Renal cortical epithelial cell (primary cell): Measurements from ENCODE around the gene FASN. TPM values are rescaled to one million over a fixed set of nuclear protein-coding genes. Genes with fewer than 3 reads are reported as not detected.

Experiments
- DNase-seq: peaks from one replicate; pipeline ENCODE4 v3.0.0-alpha.2; 2011; ENCODE audit warnings: low read depth
- total RNA-seq: library from RNA; depleted of rRNA; stranded (reverse); fragments of >200 nt; gene quantifications from 2 replicates; pipeline ENCODE4 v1.2.3, GENCODE V29; 2014

Gene FASN
- total RNA-seq, 1 donor from 2014 or later, result 103 TPM

- no peak for DNase-seq
Measured at GRCh38 chr17:82055965-82056728, 41.9 kb downstream of the FASN start.

GRCh38 chr17:82055023-82055964 lies 42.7 kb downstream of the FASN start:
- no peak for DNase-seq

- no peak for DNase-seq
Measured at GRCh38 chr17:82054351-82055022, 43.5 kb downstream of the FASN start.

- DNase-seq, result no peak
Measured at GRCh38 chr17:82053556-82054263, 44.3 kb downstream of the FASN start.

- DNase-seq, result no peak
Measured at GRCh38 chr17:82053130-82053529, 44.9 kb downstream of the FASN start.

- no peak for DNase-seq
Measured at GRCh38 chr17:82052638-82053059, 45.4 kb downstream of the FASN start.

GRCh38 chr17:82051776-82052637 lies 46.0 kb downstream of the FASN start, which contains the start of the genes GPS1 and RFNG:
GPS1 (plus strand) TSS chr17:82051898; CDS start chr17:82051932, 34 bp downstream.
RFNG (minus strand) TSS chr17:82051811; CDS start chr17:82051766, 45 bp downstream.
- DNase-seq, result peak; percentile 13

- no peak for DNase-seq
Measured at GRCh38 chr17:82050761-82051641, 47.0 kb downstream of the FASN start.

GRCh38 chr17:82050152-82050760 lies 47.8 kb downstream of the FASN start:
- no peak for DNase-seq

- DNase-seq, result no peak
Measured at GRCh38 chr17:82049521-82049971, 48.5 kb downstream of the FASN start.

- DNase-seq, result no peak
Measured at GRCh38 chr17:82049106-82049505, 48.9 kb downstream of the FASN start.

- no peak for DNase-seq
Measured at GRCh38 chr17:82048571-82048971, 49.5 kb downstream of the FASN start.

- DNase-seq, result no peak
Measured at GRCh38 chr17:82047914-82048570, 50.0 kb downstream of the FASN start.

GRCh38 chr17:82047379-82047778 lies 50.7 kb downstream of the FASN start:
- DNase-seq, result no peak

- DNase-seq, result no peak
Measured at GRCh38 chr17:82046903-82047302, 51.1 kb downstream of the FASN start.

GRCh38 chr17:82045936-82046484 lies 52.0 kb downstream of the FASN start:
- DNase-seq, result no peak

- no peak for DNase-seq
Measured at GRCh38 chr17:82043507-82043906, 54.5 kb downstream of the FASN start.

- DNase-seq, result no peak
Measured at GRCh38 chr17:82042649-82043048, 55.4 kb downstream of the FASN start.
